Activated naive CD4-positive, alpha-beta T cell treated with Interleukin-2 at 50 U/mL for 16 hours (primary cell): Measurements from ENCODE around the gene RPGRIP1L.

ENCODE experiments used
- DNase-seq: peaks from one replicate; pipeline ENCODE4 v3.0.0-alpha.2; 2020

Gene RPGRIP1L

DNA sequence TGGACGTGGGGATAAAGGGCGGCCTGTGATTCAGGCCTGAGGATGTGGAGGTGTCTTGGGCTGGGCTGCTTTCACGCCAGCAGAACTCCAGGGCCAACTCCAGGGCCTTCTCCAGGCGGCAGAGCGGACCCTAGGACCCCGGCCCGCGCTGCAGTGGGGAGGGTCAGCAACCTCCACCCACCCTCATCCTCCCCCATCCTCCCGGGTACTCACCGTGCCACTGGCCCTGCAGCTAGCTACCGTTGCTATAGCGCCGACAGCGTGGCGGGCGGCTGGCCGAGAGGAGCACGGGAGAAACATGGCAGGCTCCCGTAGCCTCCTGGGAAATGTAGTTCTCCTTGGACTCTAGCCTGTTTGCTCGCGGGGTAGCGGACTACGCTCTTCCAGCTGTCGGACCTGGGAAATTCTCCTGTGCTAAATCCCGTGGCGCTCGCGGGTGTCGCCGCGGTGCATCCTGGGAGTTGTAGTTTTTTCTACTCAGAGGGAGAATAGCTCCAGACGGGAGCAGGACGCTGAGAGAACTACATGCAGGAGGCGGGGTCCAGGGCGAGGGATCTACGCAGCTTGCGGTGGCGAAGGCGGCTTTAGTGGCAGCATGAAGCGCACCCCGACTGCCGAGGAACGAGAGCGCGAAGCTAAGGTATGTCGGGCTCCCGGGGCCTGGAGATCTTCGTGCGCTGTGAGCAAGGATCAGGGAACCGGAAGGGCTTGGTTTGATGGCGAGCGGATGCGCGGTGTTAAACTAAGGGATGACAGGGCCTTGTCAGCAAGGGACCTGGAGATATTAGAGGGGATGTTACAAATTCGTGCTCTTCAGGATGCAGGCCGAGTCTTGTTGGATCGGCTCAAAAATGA is at the start of gene RPGRIP1L, which contains the start of gene FTO:
Gene RPGRIP1L, minus strand, starts transcription at position 270 of the 855 bp plus-strand sequence. CDS start 3,136 bp downstream, outside the sequence.
Gene FTO, plus strand, starts transcription at position 567 of the 855 bp plus-strand sequence.
- peak; percentile 98 for DNase-seq

DNA sequence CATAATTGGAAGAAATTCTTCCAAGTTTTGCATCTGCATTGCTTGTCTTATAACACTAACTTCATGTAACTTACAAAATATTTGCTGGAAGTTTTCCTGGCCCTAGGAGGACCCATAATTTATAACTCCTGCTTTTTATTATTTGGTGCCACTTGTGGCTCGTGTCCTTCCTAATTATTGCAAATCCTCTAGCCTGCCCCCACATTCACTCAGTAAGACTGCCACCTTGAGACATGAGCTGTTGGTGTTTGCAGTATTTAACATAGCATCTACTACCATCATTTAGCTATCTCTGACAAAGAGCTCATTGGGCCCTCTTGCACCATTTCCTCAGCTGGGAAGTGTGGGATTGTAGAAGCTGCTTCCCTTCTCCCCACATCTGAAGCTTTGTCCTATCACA is 49.8 kb upstream of the RPGRIP1L start:
- no peak for DNase-seq

DNA sequence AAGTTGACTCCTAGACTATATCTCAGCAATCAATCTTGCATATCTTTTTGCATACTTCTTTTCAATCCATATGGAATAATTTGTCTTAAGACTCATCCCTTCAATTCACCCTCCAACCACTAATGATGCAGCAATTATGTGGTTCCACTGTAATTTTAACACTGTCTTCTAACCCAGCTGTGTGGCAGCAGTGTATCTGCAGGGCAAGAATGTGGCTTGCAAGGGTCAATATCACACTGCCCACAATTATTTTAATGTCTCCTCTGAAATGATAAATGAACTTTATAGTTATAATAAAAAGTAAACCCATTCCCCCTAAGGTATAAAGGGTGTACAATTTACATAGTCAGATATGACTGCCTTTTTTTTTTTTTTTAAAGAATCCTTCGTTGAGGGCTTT is 48.9 kb upstream of the RPGRIP1L start:
- DNase-seq, result no peak

GRCh38 chr16:53745753-53746266 is 42.2 kb upstream of the RPGRIP1L start:
- DNase-seq, result no peak

GRCh38 chr16:53745086-53745485 is 41.4 kb upstream of the RPGRIP1L start:
- DNase-seq, result no peak

GRCh38 chr16:53744449-53744848 is 40.8 kb upstream of the RPGRIP1L start:
- DNase-seq, result peak; percentile 8

DNA sequence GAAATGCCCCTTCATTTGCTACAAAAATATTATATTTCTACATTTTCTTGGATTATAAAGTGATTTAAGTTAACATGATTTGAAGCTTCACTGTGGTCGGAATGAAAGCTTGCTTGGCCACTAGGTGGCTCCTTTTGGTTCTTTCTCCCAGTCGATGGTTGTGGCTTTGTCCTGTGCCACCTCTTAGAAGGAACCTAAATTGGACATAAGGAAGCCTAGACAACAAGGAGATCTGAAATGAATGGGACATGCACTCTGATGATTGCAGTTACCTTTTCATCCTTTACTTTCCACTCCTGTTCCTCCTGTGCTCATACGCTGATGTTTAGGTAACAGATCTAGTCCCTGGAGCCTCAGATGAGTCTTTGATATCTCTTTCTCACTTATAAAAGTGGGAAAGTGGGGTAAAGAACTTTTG is 39.5 kb upstream of the RPGRIP1L start:
- DNase-seq, result peak; percentile 9

DNA sequence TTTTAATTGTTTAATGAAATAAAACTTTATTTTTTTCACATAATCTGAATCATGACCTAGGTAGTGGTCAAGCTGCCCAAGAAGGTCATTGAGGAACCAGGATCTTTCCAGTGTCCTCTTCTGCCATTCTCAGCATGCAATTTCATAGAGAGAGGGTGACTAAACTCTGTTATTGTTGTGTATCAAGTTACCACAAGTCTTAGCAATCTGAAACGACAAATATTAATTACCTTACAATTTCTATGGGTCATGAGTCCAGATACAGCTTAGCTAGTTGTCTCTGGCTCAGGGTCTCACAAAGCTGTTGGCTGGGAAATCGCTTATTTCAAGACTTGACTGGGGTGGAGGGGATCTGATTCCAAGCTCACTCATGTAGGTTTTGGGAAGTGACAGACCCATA is 37.9 kb upstream of the RPGRIP1L start:
- DNase-seq, result no peak

DNA sequence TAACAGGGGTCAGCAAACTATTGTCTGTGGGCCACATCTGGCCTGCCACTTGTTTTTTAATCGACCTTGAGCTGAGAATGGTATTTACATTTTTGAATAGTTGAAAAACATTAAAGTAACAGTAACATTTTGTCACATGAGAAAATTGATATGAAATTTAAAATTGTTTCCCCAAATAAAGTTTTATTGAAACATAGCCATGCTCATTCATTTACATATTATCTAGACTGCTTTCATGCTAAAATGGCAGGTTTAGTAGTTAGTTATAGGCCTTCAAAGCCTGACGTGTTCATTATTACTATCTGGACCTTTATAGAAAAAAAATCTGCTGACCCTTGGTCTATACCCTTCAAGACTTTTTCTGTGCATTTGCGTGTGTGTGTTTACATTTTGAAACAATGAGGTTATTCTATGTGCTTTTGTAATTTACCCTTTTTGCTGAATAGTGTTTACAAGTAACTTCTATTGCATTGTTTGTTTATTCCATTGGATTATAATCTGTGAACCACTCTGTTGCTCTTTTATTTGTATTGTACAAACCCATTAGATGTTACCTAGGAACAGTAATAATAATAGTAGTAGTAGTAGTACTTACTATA is 37.4 kb upstream of the RPGRIP1L start:
- no peak for DNase-seq

- no peak for DNase-seq
Measured at GRCh38 chr16:53740476-53740875, 36.8 kb upstream of the RPGRIP1L start.

DNA sequence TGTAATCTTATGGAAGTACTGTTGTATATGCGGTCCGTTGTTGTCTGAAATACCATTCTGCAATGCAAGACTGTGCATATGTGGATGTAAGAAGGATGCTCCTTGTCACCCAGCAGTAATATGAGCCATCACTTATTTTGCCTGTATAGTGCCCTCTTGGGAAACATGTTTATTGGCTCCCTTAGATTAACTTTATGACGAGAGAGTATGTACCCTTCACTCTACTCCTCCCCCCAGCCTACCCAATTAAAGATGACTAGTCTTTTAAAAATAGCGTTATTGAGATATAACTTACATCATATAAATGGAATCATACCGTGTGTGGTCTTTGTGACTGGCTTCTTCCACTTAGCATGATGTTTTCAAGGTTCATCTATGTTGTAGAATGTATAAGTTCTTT is 33.9 kb upstream of the RPGRIP1L start:
- DNase-seq, result no peak

DNA sequence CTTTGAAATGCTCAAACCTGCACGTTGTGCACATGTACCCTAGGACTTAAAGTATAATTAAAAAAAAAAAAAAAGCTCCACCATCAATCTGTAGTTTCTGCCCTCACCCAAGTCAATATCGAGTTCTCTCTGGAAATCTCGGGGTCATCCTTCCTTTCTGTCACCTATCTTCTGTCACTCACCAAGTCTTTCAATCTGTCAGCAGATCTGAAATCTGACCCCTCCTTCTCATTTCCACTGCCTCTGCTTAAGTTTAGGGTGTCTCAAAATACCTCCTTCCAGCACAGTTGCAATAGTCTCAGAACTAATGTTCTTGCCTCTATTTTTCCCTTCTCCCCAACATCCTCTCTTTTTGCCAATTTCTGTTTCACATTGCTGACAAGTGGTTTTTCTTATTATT is 32.6 kb upstream of the RPGRIP1L start:
- DNase-seq, result no peak

DNA sequence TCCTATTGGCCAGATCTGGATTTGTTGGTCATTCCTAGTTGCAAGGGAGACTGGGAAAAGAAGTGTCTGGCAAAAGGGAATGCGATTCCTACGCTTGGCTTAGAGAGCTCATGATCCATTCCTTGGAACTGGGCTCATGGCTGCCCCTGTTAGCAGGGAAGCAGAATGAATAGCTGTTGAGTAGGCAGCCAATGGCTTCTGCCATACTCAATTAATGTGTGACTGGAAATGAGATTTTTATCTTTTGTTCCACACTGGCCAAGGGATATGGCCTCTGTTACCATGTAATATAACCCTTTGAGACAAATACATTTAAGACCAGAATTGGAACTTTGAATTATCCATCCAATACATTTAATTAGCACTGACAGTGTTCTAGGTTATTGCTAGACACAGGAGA is 31.2 kb upstream of the RPGRIP1L start:
- no peak for DNase-seq

DNA sequence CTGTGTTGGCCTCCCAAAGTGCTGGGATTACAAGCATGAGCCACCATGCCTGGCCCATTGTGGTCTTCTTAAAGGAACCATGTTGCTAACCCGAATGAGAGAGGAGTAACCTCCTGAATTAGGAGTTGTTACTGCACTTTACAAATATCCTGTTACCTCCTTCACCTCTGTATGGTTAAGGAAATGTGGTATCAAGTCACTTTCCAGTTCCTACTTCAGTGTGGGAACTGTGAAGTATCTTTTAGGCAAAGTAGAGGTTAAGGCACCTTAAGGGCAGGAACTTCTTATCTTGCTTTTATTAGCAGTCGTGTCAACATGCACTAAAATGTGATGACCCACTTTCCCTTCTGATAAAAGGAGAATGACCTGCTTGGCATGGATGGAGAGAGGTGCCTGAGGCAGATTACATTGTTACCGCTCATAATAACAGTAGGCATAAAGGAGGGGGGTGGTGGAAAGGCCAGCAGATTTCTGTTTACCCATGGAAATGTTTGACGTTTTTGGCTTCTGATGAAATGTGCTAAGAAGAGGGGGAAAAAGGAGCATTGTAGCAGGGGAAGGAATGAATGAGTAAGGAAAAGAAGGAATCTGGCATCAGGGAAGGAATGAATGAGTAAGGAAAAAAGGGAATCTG is 28.8 kb upstream of the RPGRIP1L start:
- no peak for DNase-seq

- DNase-seq, result no peak
Measured at GRCh38 chr16:53730693-53731092, 27.0 kb upstream of the RPGRIP1L start.

GRCh38 chr16:53726625-53727024 is 23.0 kb upstream of the RPGRIP1L start:
- DNase-seq, result no peak

GRCh38 chr16:53721017-53721416 is 17.4 kb upstream of the RPGRIP1L start:
- DNase-seq, result no peak

DNA sequence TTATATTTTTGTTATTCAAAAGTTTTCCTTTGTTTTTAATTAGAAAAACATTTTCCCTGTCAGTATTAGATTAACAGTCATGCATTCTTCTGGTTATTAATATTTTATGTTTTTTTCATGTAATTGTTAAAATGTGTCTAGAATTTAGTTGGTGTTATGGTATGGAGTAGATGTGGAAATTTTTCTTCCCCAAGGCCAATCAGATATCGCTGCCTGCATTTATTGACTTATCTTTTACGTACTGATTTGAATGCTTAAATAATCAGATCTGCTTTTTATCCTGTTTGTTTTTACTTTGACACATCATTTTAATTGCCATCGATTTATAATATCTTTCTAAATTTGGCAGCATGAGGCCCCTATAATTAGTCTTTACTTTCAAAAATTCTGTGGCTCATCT is 13.9 kb upstream of the RPGRIP1L start:
- no peak for DNase-seq

GRCh38 chr16:53715023-53715384 is 11.3 kb upstream of the RPGRIP1L start:
- DNase-seq, result no peak

- no peak for DNase-seq
Measured at GRCh38 chr16:53714205-53715022, 10.8 kb upstream of the RPGRIP1L start.

DNA sequence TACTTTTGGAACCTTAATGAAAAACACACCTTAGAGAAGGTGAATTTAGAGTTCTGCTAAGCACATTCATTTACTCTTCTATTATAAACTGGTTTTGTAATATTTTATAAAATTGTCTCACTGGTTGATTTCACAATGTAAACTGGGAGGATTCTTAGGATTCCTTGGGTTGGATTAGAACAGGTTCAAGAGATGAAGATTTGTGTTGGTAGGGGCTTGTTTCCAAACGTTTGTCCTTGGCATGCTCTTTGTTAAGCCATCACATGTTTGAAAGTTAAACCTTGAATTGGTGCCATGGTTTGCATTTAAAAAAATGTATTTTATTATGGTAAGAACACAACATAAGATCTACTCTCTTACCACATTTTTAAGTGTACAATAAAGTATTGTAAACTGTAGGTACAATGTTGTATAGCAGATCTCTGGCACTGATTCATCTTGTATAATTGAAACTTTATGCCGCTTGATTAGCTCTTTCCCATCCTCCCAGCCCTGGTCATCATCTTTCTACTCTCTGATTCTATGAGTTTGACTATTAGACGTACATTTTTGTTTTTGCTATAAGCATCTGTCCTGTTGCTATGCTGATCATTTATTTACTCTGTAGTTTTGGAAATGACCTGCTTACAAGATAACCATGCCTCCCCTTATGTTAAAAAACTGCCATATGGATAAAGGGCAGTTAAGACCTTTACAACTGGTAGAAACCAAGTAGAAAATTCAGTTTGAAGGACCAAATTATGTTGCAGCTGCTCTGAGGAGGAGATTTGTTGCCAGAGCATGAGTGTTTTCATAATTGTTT is 9.9 kb upstream of the RPGRIP1L start:
- no peak for DNase-seq

DNA sequence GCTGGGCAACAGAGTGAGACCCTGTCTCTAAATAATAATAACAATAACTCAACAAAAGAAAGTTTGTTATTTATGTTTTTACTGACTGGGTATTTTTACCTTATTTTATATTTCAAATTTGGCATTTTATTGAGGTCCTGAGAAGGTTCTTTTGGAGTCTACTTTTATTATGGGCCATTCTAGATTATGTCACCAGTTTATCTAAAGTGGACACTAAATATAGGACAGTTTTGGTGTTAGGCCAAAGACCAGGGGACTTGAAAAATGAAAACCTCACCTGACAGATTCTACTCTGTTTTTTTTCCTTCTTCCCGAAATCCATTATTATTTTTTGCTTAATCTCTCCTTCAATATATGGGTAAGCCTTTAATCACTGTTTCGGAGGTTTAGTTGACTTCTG is 8.4 kb upstream of the RPGRIP1L start:
- DNase-seq, result no peak
